Embryonic facial prominence (tissue), 1 donor: ENCODE results near the gene KRT74.

Source experiments
- DNase-seq: peaks from one replicate; pipeline ENCODE4 v3.0.0-alpha.2; 2016; ENCODE audit errors: extremely low spot score

The KRT74 gene

GRCh38 chr12:52521175-52521567, 52.5 kb downstream of the KRT74 start:
- DNase-seq: peak; percentile 27

- DNase-seq: no peak
Observed at GRCh38 chr12:52519826-52520662, 53.6 kb downstream of the KRT74 start, which contains the start of gene KRT5. Gene KRT5, minus strand, starts transcription at chr12:52520394. Its CDS starts 98 bp downstream, at chr12:52520296.

- DNase-seq: no peak
Observed at GRCh38 chr12:52519387-52519703, 54.3 kb downstream of the KRT74 start.

- DNase-seq: no peak
Observed at GRCh38 chr12:52518574-52519386, 54.9 kb downstream of the KRT74 start.

GRCh38 chr12:52517888-52518287, 55.8 kb downstream of the KRT74 start:
- DNase-seq: no peak

- DNase-seq: no peak
Observed at GRCh38 chr12:52517005-52517835, 56.4 kb downstream of the KRT74 start.

GRCh38 chr12:52515927-52516831, 57.5 kb downstream of the KRT74 start:
- no peak for DNase-seq
